Neuron (in vitro differentiated cells): ENCODE data around the gene DLGAP1.

Experiments
- H2AFZ ChIP-seq: one replicate; pipeline ENCODE4 v1.6.1; 2013; ENCODE audit warnings: low read depth, mild to moderate bottlenecking, inconsistent platforms, low read length, moderate library complexity
- H3K27me3 ChIP-seq: one replicate; pipeline ENCODE4 v1.6.1; 2013; ENCODE audit warnings: low read length; ENCODE audit not compliant: insufficient read depth
- H3K36me3 ChIP-seq: one replicate; pipeline ENCODE4 v1.6.1; 2013; ENCODE audit warnings: low read length; ENCODE audit not compliant: insufficient read depth
- H3K4me1 ChIP-seq: one replicate; pipeline ENCODE4 v1.6.1; 2013; ENCODE audit warnings: low read length; ENCODE audit not compliant: insufficient read depth
- H3K4me3 ChIP-seq: 2 replicates; pipeline ENCODE4 v1.5.1; 2013; ENCODE audit warnings: mild to moderate bottlenecking, low read length, moderate library complexity
- H3K9me3 ChIP-seq: one replicate; pipeline ENCODE4 v1.6.1; 2013; ENCODE audit warnings: low read length

DLGAP1 gene

DNA sequence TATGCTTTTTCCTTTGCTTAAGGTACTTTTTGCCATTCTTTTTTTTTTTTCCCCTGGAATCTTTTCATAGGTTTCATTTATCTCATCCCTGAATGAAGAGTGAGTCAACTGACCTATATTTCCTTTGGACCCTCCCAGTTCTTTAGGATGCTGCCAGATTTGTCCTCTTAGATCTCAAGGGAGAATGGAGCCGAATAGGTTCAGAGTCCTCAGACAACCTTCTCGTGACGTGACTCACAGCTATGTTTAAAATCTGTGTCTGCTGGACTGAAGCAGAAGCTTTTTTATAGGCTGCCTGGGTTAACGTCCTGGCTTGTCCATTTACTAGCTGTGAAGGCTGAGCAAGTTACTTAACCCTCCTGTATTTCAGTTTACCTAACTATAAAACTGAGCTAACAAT, 358.6 kb downstream of the DLGAP1 start:
- no peak overlapping the region for H3K4me3 ChIP-seq

GRCh38 chr18:4093676-4094075, 361.4 kb downstream of the DLGAP1 start:
- Histone ChIP-seq H3K36me3 (no peaks in the 10 kb centered on the region), H3K4me1 (peaks cover 4% of the 10 kb centered on the region), H2AFZ (no peak overlapping the region), H3K27me3 (no peaks in the 10 kb centered on the region), H3K4me3 (no peak overlapping the region), H3K9me3 (no peaks in the 10 kb centered on the region)

More for the DNA sequence above, 358.6 kb downstream of the DLGAP1 start:
- Histone ChIP-seq H3K9me3 (no peaks in the 10 kb centered on the region), H3K36me3 (no peaks in the 10 kb centered on the region), H3K4me1 (peaks cover 4% of the 10 kb centered on the region), H3K27me3 (no peaks in the 10 kb centered on the region), H2AFZ (no peak overlapping the region)

GRCh38 chr18:4084382-4084900, 370.7 kb downstream of the DLGAP1 start:
- no peak overlapping the region for H2AFZ ChIP-seq

GRCh38 chr18:4078246-4078645, 376.9 kb downstream of the DLGAP1 start:
- Histone ChIP-seq H3K9me3 (no peaks in the 10 kb centered on the region), H3K4me3 (no peak overlapping the region), H3K36me3 (no peaks in the 10 kb centered on the region), H2AFZ (no peak overlapping the region), H3K4me1 (peaks cover 8% of the 10 kb centered on the region), H3K27me3 (no peaks in the 10 kb centered on the region)

More at GRCh38 chr18:4084382-4084900, 370.7 kb downstream of the DLGAP1 start:
- H3K36me3 ChIP-seq: no peaks in the 10 kb centered on the region
- no peaks in the 10 kb centered on the region for H3K9me3 ChIP-seq
- no peaks in the 10 kb centered on the region for H3K27me3 ChIP-seq
- no peak overlapping the region for H3K4me3 ChIP-seq
- no peaks in the 10 kb centered on the region for H3K4me1 ChIP-seq

DNA sequence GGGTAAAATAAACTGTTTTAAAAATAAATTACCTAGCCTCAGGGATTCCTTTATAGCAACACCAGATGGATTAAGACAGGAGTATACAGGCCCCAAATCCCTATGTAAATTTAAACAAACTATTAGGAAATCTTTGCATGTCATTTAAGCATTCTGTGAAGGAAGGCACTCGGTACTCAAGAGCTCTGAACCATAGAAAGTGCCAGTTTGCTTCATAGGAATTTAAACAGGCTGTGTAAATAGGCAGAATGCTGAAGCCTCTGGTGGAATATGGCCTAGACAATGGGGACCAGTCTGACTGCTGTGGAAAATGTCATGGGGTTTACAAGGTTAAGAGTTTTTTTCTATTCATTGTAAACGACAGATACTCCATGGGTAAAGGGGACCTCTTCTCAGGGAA, 377.4 kb downstream of the DLGAP1 start:
- no peaks in the 10 kb centered on the region for H3K36me3 ChIP-seq

GRCh38 chr18:4077204-4077603, 377.9 kb downstream of the DLGAP1 start:
- Histone ChIP-seq H3K27me3 (no peaks in the 10 kb centered on the region), H3K36me3 (no peaks in the 10 kb centered on the region), H3K4me3 (no peak overlapping the region), H3K4me1 (peaks cover 8% of the 10 kb centered on the region), H3K9me3 (no peaks in the 10 kb centered on the region), H2AFZ (no peak overlapping the region)

More for the DNA sequence above, 377.4 kb downstream of the DLGAP1 start:
- Histone ChIP-seq H3K27me3 (no peaks in the 10 kb centered on the region), H3K9me3 (no peaks in the 10 kb centered on the region), H3K4me1 (peaks cover 8% of the 10 kb centered on the region), H3K4me3 (no peak overlapping the region), H2AFZ (no peak overlapping the region)

DNA sequence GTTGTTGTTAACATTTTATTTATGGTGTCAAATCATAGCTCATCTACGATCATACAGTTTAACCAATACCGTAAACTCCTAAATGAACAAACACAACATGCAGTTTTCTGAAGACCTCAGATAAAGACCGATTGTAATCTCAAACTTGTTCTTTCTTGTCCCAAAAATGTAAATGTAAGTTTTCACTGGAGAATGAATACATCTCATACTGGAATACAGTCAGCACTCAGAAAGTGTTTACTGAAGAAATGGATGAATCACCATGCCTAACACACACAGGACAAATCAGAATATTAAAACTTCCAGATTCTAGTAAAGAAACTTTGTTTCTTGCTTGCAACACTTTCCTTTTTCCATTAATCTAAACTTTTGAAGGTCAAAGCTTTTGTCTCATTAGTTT, 380.5 kb downstream of the DLGAP1 start:
- peaks cover 8% of the 10 kb centered on the region for H3K4me1 ChIP-seq
- H3K36me3 ChIP-seq: no peaks in the 10 kb centered on the region
- no peak overlapping the region for H3K4me3 ChIP-seq
- H3K27me3 ChIP-seq: no peaks in the 10 kb centered on the region
- H3K9me3 ChIP-seq: no peaks in the 10 kb centered on the region
- no peak overlapping the region for H2AFZ ChIP-seq

DNA sequence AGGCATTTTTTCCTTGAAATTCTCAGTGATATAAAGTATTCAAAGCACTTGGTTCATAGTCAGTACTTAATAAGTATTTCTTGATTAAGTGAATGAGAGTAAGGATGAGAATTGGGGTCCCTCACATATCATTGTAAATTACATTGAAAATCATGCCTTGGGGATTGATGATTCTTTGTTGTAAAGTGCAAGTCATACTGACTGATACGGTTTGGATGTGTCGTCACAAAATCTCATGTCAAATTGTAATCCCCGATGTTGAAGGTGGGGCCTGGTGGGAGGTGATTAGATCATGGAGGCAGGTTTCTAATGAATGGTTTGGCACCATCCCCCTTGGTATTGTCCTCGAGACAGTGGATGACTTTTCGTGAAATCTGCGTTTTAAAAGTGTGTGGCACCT, 385.9 kb downstream of the DLGAP1 start:
- H3K9me3 ChIP-seq: no peaks in the 10 kb centered on the region
- H3K36me3 ChIP-seq: no peaks in the 10 kb centered on the region
- H2AFZ ChIP-seq: no peak overlapping the region
- H3K27me3 ChIP-seq: no peaks in the 10 kb centered on the region
- H3K4me1 ChIP-seq: no peaks in the 10 kb centered on the region
- no peak overlapping the region for H3K4me3 ChIP-seq

DNA sequence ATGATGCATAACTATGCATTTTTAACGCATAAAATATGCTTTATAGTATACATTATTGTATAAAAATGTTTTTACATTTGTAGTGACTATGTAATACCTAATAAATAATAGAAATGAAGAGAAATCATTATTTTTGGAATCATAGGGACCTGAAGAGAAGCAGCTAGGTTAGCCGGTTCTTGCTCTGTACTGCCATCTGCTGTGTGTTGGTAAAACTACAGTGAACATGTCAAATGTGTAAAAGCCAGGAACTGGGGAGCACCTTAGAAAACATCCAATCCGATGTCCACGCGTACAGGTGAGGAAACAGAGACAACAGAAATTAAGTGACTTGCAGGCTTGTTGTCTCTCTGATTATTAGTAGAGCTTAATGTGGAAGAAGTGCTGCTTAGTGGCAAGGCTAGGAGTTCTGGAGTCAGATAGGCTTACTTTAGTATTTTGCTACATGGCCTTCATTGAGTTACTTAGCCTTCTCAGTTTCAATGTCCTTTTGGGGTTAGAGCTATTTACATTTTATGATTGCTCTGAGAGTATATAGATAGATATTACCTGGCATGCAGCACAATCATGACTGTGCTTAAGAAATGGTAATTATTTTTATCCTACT, 386.5 kb downstream of the DLGAP1 start:
- Histone ChIP-seq H3K36me3 (no peaks in the 10 kb centered on the region), H3K4me1 (no peaks in the 10 kb centered on the region), H2AFZ (no peak overlapping the region)

DNA sequence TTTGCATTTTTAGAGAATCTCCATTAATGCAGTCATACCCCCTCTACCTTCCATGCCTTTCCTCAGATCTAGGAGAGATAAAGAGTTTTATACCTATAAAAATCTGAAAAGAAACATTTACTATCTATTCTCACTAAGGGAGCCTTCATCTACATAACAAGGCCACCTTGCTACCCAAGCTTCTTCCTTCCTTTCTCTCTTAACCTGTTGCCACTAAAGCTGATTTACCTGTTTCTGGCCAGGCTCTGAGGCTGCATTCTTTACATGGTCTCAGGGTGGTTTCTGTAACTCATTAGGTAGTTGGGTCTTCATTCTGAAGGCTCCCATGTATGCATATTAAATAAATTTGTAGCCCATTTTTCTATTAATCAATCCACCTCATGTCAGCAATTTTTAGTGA, 391.6 kb downstream of the DLGAP1 start:
- Histone ChIP-seq H3K27me3 (no peaks in the 10 kb centered on the region), H2AFZ (no peak overlapping the region), H3K4me3 (no peak overlapping the region), H3K9me3 (peaks cover 4% of the 10 kb centered on the region), H3K36me3 (no peaks in the 10 kb centered on the region), H3K4me1 (no peaks in the 10 kb centered on the region)

More for the DNA sequence above, 386.5 kb downstream of the DLGAP1 start:
- H3K9me3 ChIP-seq: no peaks in the 10 kb centered on the region
- no peaks in the 10 kb centered on the region for H3K27me3 ChIP-seq
- H3K4me3 ChIP-seq: no peak overlapping the region

DNA sequence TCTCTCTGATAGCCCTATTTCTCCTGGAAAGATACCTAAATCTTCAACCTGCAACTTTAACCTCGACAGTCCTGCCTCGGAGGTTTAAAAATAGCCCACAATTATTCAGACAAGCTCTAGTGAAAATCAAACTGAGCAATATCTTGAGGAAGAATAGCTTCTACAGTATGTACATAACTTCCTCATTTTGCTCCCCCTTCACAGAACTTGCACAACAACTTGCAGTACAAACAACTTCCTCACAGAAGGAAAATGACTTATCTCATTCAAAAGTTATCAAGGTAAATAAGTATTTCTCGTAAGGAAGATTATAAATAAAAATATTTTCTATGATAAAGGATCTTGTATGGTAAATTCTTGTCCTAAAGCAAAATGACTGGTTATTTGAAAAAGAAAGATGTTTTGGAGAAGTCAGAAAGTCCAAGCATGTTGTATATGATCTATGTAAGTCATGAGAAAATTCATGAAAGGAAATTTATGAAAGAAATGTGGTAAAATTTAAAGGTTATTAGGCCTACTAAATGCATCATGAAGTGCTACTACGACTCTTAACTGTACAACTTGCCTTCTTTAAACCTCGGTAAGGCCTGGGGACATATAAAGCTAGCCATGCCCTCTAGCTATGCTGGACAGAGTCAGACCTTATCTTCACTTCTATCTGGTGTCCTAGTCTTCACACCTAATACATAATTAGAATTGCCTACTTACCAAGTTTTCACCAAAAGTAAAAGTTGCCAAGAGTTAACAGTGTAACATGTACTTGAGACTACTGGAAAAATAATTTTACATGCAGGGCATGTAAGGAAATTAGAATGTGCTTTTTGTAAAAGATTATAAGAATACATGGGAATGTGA, 394.5 kb downstream of the DLGAP1 start:
- Histone ChIP-seq H2AFZ (no peak overlapping the region), H3K9me3 (peaks cover 4% of the 10 kb centered on the region), H3K4me1 (no peaks in the 10 kb centered on the region), H3K27me3 (no peaks in the 10 kb centered on the region), H3K4me3 (no peak overlapping the region), H3K36me3 (no peaks in the 10 kb centered on the region)

DNA sequence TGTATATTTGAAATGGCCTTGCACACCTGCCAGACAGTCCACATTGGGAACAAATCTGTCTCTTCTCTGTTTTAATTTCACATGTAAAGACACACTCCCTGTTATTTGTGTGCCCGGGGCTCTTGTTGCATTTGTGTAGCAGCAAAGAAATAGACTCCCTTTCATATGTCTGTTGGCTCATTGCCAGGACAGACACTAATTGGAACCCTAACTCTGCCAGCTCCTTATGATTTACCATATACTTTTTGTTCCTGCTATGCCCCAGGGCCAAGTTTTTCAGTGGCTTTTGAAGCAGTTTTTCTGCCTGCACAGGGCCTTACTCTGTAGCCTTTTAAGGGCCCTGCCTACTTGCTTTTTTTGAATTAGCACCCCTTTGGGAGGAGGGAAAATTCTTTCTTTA, 396.9 kb downstream of the DLGAP1 start:
- Histone ChIP-seq H3K27me3 (no peaks in the 10 kb centered on the region), H3K9me3 (peaks cover 4% of the 10 kb centered on the region), H3K4me1 (no peaks in the 10 kb centered on the region), H3K4me3 (no peak overlapping the region), H3K36me3 (no peaks in the 10 kb centered on the region), H2AFZ (no peak overlapping the region)

GRCh38 chr18:4040391-4041092, 414.6 kb downstream of the DLGAP1 start:
- H3K4me1 ChIP-seq: no peaks in the 10 kb centered on the region
- no peaks in the 10 kb centered on the region for H3K36me3 ChIP-seq
- H3K9me3 ChIP-seq: no peaks in the 10 kb centered on the region
- no peak overlapping the region for H2AFZ ChIP-seq
- no peaks in the 10 kb centered on the region for H3K27me3 ChIP-seq
- H3K4me3 ChIP-seq: no peak overlapping the region
